NCI-H1694 (cell line): ENCODE results near the gene JARID2.
A peak's percentile ranks its signal among the peaks of the same experiment; 100 is the strongest.

Experiments used
- DNase-seq: peaks from one replicate; lab custom pipeline; 2025; lab: John Stamatoyannopoulos, UW

Gene JARID2

DNA sequence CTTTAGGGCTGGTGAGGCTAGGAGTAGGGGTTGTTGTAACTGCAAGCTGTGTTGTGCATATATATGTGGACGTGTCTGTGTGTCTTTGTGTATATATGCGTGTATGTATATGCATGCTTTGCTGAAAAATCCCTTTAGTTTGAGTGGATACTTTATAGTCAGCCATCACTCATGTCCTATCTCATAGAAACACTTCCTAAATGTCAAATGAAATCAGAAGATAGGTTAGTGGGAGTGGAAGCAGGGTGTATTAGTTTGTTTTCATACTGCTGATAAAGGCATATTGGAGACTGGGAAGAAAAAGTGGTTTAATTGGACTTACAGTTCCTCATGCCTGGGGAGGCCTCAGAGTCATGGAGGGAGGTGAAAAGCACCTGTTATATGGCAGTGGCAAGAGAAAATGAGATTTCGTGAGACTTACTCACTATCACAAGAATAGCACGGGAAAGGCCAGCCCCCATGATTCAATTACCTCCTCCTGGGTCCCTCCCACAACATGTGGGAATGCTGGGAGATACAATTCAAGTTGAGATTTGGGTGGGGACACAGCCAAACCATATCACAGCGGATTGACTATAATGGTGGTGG, 131.1 kb downstream of the JARID2 start:
- DNase-seq = no peak

DNA sequence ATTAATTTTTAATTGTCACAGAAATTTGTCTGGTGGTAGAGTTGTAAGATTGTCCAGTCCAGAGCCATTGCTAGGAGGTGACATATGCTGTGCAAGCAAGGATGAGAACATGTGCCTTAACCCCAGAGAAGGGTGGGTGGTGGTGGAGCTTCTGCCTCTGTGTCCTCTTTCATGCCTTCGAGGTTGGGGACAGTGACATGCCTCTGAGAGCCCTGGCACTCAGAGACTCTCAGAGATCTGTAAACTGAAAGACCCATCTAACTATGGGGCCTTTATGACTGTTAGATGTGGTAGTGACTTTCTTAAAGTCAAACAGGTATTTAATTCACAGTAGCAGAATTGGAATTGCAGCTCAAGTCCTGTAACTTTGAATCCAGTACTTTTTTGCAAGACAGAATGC, 132.4 kb downstream of the JARID2 start:
- no peak for DNase-seq

DNA sequence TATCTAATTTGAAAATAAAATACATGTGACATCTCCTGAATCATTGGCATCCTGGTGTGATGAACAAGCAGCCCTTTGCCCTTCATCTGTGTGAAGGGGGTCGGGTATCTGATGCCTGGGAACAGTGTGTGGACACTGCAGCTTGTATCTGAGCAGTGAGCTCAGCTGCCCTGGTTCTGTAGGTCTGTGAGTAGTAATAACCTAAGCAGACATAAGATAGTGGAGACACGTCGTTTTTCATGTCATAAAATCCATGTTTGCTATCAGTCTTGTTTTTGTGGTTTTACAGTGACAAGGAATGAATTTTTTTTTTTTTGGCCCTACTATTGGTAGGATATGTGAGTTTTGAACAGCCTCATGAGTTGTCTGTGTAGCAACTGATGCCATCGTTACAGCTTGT, 133.0 kb downstream of the JARID2 start:
- DNase-seq = no peak

DNA sequence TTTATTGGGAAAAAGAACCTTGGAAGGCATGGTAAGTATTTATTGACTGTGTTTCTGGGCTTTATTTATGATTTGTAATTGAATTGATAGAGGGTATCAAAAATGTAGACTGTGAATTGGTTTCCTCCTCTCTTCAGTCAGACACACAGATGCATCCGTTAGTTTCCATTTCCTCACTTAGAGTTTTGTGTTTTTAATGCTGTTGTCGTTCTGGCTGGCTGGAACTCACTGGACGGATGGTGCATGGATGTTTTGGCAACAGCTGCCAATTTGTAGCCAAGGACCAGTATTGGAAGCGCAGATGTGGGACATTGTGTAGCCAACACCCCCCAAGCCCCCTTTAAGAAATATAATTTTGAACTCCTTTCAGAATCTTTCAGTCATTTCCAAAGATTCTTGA, 134.5 kb downstream of the JARID2 start:
- DNase-seq = no peak

DNA sequence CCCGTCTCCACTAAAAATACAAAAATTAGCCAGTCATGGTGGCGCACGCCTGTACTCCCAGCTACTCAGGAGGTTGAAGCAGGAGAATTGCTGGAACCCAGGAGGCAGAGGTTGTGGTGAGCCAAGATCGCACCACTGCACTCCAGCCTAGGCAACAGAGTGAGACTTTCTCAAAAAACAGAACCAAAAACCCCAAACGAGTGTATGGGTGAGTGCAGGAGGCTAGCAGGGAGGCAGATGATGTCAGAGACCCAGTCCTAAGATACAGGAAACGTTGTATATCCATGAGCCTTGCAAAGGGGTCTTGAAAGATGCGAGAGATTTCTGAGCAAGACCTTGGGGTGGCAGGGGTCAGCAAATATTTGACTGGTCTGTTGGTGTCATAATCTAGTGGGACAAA, 136.2 kb downstream of the JARID2 start:
- DNase-seq = no peak

DNA sequence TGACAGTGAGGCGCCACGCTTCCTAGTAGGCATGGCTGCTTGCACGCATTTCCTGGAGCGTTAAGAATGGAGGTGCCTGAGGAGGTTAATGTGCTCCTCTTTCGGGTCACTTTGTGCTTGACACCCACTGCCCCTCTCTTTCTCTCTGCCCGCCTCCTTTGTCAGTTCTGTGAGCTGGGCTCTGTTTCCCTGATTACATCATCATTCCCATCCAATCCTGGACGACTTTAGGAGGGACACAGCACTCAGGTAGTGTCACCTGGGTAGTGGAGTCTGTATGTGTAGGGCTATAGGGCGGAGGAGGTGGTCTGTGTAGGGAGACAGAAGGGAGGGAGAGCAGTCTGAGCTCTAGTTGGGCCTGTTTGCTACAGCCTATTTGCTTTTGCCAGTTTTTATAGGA, 136.8 kb downstream of the JARID2 start:
- no peak for DNase-seq

DNA sequence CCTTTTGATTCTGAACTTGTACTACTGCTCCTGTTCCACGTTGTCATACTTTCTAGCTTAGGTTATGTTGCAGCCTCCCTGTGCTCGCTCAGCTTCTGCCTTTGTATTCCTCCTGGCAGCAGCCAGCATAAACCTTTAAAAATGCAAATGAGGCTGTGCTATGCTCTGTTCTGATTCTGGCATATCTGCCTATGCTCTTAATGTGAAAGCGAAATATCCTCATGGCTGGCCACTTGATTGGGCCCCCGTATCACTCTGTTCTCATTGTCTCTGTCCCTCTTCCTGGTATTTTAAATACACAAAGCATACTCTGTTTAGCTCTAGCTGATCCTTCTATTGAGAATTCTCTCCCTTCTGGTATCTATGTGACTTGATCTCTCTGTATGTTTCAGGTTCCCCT, 139.0 kb downstream of the JARID2 start:
- no peak for DNase-seq

DNA sequence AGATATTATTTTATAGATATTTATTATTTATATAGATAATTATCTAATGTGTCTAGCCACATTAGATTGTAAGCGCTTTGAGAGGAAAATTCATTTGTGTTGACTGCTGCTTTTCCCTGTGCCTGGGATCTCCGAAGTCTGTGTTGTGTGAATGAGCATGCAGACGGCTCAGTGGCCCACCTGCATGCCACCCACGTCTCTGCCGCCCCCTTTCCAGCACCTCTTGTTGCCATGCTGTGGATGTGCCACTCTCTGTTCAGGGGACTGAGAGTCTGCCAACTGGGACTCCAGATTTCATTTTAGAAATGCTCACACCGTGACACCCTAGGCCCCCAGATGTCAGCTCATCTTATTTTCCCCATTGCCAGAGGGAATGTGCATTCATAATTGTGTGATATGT, 139.7 kb downstream of the JARID2 start:
- no peak for DNase-seq

DNA sequence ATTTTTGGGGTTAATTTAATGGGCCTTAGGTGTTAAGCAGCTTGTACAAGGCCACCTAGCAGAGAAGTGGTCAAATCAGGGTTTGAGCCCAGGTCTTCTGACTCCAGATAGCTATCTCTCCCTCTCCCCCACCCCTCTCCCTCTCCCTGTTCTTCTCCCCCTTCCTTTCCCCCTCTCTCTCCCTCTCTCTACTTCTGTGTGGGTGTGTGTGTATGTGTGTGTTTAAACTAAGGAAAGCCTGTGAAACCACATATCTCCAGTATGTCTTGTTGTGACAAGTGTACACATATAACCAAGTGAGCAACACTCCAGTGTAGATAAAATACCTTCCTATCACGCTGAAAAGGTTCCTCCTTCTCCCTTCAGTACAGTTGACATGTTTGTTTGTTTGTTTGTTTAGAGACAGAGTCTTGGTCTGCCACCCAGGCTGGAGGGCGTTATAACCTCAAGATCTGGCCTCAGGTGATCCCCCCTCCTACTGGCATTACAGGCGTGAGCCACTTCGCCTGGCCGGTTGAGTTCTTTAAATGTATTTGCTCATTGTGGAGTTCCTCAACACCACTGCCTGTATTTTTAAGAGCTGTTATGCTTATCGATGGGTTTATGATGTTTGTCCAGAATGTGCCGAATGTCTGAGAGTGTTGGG, 140.4 kb downstream of the JARID2 start:
- no peak for DNase-seq

DNA sequence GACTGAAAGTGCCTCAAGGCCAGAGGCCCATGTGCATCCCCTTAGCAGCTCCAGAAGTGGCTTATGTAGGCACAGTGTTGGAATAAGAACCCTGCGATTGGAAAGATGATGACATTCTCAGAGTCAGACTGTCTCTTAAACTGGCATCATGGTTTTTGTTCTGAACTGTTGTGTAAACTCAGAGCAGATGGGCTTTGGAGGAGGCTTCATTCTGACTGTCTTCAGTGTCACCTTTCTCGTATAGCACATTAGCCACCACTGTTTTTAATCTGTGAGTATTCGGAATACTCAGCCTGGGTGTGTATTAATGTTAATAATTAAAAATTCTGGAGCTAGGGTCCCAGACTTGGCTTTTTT, 140.9 kb downstream of the JARID2 start:
- DNase-seq = peak; percentile 50

DNA sequence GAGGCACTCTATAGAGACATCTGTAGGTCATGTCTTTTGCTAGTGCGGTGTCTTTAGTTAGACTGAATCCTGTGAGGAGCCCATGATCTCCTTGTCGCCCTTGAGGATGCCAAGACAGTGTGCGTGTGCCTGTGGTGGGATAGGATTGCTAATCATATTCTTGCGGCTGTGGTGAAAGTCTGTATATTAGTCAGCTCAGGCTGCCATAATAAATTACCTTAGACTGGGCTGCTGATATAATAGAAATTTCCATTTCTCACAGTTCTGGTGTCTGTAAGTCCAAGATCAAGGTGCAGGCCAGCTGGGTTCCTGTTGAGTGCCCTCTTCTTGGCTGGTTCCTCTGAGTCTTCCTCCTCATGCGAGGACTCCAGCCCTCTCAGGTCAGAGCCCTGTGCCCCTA, 141.2 kb downstream of the JARID2 start:
- no peak for DNase-seq

DNA sequence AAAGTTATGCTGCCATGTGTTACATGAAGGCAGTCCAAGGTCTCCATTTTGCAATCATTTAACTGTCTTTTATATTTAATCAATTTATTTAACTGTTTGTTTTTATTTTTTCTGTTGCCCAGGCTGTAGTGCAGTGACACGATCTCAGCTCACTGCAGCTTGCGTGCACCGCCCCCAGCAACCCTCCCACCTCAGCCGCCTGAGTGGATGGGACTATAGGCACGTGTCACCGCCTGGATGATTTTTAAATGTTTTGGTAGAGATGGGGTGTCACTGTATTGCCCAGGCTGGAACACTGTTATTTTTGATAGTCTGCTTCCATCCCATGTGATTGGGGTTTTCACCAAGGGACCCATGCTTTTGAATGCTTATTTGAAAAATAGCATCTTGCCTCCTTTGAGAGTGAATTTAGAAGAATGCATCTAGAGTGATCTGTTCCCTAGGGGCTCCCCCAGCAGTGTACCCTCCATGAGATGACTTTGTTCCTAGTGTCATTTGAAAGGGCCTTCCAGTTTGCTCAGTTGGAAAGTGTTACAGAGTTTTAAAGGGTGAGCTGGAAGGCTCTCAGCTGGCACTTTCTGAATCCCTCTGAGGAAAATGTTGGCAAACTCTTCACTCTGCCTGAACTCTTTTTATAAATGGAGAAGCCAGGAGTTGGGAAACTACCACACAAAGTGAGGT, 143.4 kb downstream of the JARID2 start:
- no peak for DNase-seq

DNA sequence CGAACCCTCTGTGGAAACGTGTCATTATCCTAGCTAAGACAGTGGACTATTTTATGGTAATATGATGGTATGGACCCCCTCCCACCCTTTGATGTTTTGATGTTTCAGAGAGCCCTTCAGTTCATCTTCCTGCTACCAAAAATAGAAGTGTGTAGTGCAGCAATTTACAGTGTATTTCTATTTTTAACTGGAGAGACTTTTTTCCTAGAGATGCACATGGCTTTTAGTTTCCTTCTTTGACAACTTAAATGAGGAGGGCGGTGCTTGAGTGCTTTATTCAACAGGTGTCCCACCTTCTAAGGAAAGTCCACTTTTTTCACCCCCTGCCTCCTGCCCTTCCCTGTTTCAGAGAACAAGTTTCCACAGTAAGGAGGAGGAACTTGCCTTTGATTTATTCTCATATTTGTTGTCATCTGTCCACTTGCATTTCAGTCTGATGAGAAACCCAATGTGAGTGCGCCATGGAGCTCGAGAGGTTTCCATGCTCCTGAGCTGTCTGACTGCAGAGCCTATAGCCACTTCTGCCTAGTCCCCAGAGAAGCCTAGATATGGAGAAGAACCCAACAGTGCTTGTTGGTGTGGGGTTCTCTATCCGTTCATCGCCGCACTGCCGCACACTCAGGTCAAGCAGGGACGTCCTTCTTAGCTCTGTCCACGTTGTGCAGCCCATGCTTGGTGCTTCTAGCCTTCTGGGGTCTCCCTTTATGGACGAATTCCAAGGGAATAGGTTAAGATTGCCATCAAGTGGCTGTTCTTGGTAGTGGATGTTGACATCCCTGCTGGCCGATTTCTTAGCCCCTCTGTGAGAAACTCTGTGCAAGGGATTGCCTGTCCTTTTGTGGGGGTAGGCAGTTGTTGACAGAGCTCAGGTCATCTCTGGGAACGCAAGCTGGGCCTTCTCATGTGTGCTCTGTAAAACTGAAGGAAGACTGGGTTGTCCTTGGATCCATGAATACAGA, 144.2 kb downstream of the JARID2 start:
- DNase-seq = peak; percentile 55

DNA sequence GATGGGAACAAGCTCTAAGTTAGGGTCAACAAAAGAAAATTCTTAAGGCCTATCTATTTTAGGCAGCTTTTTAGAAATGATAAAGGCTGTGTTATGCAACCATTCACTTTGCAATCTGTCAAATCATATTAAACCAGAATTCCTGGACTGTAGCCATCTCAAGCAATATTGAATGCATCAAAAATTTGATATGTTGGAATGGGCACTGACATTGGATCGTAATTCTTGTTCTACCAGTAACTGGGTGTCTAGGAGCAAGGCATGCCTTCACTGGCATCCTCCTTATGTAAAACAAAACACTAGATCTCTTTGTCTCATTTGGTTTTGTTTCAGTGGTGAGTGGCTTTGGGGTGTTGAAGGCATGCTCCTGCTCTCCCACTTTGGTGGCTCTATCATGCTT, 145.6 kb downstream of the JARID2 start:
- DNase-seq = peak; percentile 26

DNA sequence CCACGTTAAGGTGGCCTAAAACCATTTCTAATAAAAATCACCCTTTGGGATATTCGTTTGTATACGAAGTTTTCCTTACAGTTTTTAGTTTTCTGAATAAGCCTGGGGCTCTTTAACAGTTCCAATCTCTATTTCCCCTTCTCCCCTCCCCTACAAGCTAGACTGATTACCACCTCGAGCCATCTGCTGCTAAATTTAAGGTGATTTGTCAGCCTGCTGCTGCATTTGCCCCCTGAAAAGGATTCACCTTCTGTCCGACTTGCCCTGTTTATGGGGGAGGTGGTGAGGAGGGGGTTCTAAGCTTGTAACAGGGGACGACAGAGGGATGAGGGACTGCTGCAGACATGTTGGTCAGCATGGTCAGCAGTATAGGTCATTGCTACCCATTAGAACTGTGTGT, 146.3 kb downstream of the JARID2 start:
- DNase-seq = peak; percentile 73

DNA sequence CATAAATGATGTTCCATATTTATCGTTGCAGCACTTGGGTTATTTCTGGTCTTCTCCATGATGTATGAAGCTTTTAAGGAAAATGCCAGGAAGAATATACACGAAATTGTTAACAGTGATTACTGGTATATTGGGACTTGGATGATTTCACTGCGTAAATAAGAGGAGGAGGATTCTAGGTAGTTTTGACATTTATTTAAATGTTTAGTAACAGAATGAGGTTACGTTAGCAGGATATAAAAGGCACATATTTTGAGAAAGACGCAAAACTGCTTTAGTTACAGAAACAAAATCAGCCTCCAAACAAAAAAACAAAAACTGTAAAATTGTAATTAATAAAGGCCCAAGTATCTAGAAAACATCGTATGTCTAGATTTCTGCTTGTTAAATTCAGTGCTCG, 147.7 kb downstream of the JARID2 start:
- no peak for DNase-seq

DNA sequence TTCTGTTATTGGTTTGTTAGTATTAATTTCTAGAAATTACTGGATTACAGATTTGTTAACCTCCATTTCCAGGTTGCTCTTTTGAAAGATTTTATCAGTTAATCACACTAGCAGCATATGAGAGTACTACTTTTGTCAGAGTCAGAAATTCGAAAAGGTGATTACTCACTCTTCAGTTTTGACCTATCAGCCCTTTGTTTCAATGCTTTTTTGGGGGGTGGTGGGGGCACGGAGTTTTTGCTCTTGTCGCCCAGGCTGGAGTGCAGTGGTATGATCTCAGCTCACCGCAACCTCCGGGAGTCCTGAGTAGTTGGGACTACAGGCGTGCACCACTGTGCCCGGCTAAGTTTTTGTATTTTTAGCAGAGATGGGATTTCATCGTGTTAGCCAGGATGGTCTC, 149.2 kb downstream of the JARID2 start:
- no peak for DNase-seq

DNA sequence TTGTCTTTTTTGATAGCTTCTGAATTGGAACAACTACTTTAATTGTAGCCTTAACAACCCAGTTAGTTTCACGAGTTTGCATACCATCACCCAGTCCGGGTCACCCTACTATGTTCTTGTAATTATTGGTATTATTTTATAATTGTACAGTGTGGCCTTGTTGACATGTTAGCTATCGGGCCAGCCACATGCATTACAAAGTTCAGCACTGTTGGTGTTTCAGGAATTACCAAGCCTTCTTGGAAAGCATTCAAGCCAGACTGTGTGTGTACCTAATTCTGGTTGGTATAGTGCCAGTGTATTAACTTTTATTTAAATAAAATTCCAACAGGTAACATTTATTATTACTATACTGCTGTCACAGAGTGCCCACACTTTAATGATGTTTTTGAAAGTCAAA, 150.9 kb downstream of the JARID2 start:
- DNase-seq = no peak

DNA sequence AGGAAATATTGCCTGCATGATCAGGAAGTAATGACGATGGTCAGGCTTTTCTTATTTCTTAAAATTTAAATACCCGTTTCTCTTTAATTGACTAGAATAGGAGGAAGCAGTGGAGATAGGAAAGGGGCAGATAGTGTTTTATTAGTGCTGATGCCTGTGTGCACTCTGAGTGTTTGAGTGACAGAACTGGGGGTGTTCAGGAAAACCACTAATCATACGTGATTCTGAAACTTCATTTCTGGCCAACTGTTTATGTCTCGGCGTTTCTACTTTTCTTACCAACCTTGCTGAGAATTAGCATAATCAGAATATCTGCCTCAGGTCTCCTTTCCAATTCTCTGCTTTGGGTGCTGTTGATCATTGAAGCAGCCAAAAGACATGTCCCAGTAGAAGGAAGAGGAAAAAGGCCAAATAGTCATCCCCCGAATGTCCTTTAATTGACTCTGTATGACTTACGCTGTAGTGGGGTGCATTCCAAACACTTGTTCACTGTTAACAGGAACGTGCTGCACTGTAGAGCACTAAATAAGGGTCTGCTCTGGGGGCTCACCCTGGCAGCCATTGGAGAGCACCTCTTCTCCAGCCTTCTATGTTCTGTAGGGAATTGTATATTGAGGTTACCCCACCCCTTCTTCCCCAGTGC, 152.9 kb downstream of the JARID2 start:
- no peak for DNase-seq

DNA sequence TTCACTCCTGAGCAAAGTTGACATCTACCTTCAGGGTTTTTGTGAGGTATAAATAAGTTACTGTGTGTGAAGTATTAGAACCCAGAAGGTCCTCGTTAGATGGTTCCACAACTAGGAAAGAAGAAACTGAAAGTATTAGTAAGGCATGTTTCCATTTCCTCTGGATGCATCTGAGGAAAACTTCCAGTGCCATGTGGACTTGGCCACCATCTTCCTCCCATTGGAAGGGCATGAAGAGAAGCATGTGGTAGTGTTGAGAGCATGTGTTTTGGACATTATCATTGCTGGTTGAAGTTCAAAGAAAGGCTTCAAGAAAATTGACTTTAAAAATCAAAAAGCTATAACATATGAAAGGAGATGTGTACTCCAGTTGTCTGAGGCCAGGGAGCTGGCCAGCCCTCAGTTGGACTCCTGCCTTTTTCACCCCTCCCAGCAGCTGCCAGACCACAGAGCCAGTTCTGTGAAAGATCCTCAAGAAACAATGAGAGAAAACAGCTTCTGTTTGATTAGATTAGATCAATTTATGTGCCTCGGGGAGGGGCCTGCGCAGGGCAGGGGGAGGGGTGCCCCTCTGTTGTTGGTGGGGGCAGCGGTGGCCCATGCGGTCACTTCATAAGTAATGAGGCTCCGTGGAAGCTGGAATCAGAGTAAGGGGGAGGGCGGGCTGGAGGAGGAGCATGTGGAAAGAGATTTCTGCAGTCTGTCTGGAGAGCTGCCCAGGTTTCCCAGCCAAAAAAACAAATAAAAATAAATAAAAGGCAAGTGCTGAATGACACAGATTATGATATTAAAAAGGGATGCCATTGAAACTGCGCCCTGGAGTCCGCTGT, 154.0 kb downstream of the JARID2 start:
- DNase-seq = peak; percentile 59

DNA sequence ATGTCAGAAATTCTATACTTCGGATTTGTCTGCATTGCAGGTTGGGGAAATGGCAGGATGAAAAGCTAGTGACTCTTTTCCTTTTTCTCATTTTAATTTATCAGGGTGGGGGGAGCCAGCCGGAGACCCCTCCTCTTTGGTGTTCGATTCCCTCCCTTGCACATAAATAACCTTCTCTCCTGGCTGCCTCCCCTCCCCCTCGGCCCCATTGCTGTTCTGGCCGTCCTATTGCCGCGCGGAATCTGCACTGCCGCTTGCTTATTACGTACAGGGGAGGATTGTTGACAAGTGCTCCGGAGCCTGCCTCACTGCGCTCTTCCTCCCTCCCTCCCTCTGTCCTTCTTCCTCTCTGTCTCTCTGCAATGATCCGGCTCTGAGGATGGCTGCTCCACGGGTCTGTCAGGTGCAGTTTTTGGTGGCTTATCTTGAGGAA, 154.7 kb downstream of the JARID2 start:
- peak; percentile 78 for DNase-seq
